ENCODE measurements around the gene KIAA0232. TPM values are rescaled to one million over a fixed set of nuclear protein-coding genes. Genes with fewer than 3 reads are reported as not detected.

The KIAA0232 gene, protein sequence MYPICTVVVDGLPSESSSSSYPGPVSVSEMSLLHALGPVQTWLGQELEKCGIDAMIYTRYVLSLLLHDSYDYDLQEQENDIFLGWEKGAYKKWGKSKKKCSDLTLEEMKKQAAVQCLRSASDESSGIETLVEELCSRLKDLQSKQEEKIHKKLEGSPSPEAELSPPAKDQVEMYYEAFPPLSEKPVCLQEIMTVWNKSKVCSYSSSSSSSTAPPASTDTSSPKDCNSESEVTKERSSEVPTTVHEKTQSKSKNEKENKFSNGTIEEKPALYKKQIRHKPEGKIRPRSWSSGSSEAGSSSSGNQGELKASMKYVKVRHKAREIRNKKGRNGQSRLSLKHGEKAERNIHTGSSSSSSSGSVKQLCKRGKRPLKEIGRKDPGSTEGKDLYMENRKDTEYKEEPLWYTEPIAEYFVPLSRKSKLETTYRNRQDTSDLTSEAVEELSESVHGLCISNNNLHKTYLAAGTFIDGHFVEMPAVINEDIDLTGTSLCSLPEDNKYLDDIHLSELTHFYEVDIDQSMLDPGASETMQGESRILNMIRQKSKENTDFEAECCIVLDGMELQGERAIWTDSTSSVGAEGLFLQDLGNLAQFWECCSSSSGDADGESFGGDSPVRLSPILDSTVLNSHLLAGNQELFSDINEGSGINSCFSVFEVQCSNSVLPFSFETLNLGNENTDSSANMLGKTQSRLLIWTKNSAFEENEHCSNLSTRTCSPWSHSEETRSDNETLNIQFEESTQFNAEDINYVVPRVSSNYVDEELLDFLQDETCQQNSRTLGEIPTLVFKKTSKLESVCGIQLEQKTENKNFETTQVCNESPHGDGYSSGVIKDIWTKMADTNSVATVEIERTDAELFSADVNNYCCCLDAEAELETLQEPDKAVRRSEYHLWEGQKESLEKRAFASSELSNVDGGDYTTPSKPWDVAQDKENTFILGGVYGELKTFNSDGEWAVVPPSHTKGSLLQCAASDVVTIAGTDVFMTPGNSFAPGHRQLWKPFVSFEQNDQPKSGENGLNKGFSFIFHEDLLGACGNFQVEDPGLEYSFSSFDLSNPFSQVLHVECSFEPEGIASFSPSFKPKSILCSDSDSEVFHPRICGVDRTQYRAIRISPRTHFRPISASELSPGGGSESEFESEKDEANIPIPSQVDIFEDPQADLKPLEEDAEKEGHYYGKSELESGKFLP (N-terminal part only)
- 6.2 and 33.7 TPM in 2 replicates for total RNA-seq (2014; rRNA removed; shearing (Covaris generic); ENCODE audit: low replicate concordance)

GRCh38 chr4:6782147-6782845 lies at the start of gene KIAA0232:
Gene KIAA0232 (plus strand): TSS chr4:6782727. CDS start chr4:6824454, 41,727 bp downstream.
- peak; percentile 84 for DNase-seq (ENCODE audit: low read depth)
- in situ Hi-C loops (cut with HindIII; ENCODE audit: low pct_unique_long_range_greater_than_20kb, low sequenced_read_pairs) = no loop called here

DNA sequence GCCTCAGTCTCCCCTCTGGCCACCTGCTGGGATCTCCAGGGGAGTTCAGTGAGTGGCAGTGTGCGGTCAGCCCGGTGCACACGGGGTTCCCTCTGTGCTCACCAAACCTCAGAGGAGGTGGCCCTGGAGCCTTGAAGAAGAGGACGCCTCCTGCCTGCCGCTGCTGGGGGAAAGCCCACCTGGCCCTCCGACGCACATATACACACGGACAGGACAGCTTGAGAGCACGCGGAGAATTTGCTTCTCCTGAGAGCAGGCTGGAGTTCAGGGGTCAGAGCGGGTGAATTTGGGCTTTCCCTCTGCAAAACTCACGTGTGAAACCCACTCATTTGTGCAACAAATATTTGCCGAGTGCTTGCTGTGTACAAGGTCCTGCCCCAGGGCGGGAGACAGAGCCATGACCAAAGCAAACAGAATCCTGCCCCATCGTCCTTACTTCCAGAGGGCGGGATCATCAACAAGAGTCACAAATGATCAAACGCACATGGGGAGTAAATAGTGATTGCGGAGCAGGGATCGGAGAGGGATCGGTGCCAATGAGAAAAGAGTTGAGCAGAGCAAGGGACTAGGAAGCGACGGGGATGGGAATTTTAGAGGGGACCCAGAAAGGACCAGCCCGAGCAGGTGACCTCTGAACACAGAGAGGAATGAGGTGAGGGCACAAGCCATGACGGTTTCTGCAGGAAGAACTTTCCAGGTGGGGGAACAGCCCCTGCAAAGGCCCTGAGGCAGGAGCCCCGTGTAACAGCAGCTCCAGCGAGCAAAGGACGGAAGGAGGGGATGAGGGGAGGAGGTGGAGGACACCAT lies 49.0 kb upstream of the KIAA0232 start:
- in situ Hi-C loops (cut with HindIII; ENCODE audit: low pct_unique_long_range_greater_than_20kb, low sequenced_read_pairs) = no loop called here
- DNase-seq (ENCODE audit: low read depth) = no peak

- in situ Hi-C loops (cut with HindIII; ENCODE audit: low pct_unique_long_range_greater_than_20kb, low sequenced_read_pairs) = no loop called here
Observed at GRCh38 chr4:6734165-6734786, 48.3 kb upstream of the KIAA0232 start.

GRCh38 chr4:6739920-6740319 lies 42.6 kb upstream of the KIAA0232 start:
- DNase-seq (ENCODE audit: low read depth) = no peak
- in situ Hi-C loops (cut with HindIII; ENCODE audit: low pct_unique_long_range_greater_than_20kb, low sequenced_read_pairs) = no loop called here

More at GRCh38 chr4:6734165-6734786, 48.3 kb upstream of the KIAA0232 start:
- DNase-seq (ENCODE audit: low read depth) = no peak

DNA sequence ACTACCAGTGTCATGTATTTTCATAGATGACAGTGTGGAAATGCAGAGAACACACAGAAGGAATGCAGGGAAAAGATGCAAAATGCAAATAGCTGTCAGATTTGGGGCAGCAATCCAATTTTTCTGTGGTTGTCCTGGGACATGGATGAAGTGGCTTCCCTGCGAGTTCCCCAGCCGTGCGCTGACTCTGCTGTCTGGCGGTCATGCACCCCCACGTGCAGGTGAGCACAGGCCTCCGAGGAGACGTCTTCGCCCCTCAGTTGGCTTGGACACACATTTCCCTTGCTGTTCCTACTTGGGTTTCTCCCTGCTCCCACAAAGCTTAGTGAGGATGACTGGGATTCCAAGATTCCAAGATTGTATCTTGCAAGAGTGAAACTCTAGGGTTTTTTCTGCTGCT lies 42.2 kb upstream of the KIAA0232 start:
- in situ Hi-C loops (cut with HindIII; ENCODE audit: low pct_unique_long_range_greater_than_20kb, low sequenced_read_pairs) = no loop called here
- DNase-seq (ENCODE audit: low read depth) = no peak

DNA sequence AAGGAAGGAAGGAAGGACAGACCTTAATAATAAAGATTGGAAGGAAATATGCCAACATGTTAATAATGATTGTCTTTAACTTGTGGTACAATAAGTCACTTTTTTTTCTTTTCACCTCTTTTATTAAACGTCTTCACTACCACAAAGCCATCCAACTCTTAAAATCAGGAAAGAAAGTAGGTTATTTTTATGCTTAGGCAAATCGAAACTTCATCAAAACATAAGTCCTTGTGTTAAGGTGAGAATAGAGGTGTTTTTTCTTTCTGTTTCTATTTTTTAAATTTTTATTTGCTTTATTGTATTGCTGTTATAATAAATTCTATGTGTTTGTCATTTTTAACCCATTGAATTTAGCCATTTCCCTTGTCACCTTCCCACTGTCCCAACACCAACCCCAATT lies 40.0 kb upstream of the KIAA0232 start:
- no peak for DNase-seq (ENCODE audit: low read depth)
- in situ Hi-C loops (cut with HindIII; ENCODE audit: low pct_unique_long_range_greater_than_20kb, low sequenced_read_pairs) = no loop called here

- in situ Hi-C loops (cut with HindIII; ENCODE audit: low pct_unique_long_range_greater_than_20kb, low sequenced_read_pairs) = no loop called here
- DNase-seq (ENCODE audit: low read depth) = no peak
Observed at GRCh38 chr4:6742989-6743388, 39.5 kb upstream of the KIAA0232 start.

DNA sequence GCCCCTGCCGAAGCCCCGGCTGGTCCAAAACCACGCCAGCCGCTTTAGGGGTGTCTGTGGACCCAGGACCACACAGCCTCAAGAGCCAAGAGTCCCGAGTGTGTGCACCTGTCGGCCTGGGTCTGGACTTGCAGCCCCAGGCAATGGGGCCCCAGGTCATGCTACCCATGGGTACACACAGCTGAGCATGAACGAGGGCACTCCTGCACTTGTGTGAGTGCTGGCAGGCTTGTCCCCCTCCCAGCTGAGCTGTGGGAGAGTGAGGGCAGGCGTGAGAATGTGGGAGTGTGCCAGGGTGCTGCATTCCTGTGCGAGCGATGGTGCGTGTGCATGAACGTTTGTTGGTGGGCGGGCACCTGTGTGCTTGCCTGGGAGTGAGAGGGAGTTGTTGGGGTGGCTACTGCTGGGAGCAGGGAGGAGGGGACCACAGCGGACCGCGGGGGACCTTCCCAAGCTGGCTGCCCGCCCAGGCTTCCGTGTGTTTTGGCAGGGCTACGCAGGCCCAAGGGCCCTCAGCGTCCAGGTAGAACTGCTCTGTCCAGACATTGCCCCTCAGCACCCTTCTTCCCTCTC lies 35.7 kb upstream of the KIAA0232 start:
- in situ Hi-C loops (cut with HindIII; ENCODE audit: low pct_unique_long_range_greater_than_20kb, low sequenced_read_pairs) = no loop called here
- peak; percentile 86 for DNase-seq (ENCODE audit: low read depth)

GRCh38 chr4:6747294-6748051 lies 35.1 kb upstream of the KIAA0232 start:
- in situ Hi-C loops (cut with HindIII; ENCODE audit: low pct_unique_long_range_greater_than_20kb, low sequenced_read_pairs) = no loop called here
- peak; percentile 81 for DNase-seq (ENCODE audit: low read depth)

DNA sequence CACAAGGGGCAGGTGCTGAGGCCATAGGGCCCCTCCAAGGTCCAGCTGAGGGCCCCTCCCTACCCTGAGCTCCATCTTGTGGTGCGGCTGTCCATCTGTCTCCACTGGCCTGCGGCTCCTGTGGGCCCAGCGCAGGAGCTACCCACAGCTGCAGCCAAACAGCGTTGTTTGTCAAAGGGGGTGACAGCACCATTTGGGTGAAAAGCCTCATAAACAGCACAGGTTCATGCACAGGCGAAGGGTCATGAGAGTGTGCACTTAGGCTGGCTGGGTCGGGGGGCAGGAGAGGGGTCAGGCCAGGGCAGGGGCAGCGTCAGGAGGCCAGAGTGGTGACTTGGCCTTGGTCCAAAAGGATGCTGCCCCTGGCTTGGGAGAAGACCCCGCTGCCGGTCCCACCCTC lies 34.2 kb upstream of the KIAA0232 start:
- no peak for DNase-seq (ENCODE audit: low read depth)
- in situ Hi-C loops (cut with HindIII; ENCODE audit: low pct_unique_long_range_greater_than_20kb, low sequenced_read_pairs) = no loop called here

GRCh38 chr4:6749340-6750171 lies 33.0 kb upstream of the KIAA0232 start:
- in situ Hi-C loops (cut with HindIII; ENCODE audit: low pct_unique_long_range_greater_than_20kb, low sequenced_read_pairs) = no loop called here
- DNase-seq (ENCODE audit: low read depth) = peak; percentile 89

GRCh38 chr4:6750286-6751221 lies 32.0 kb upstream of the KIAA0232 start:
- DNase-seq (ENCODE audit: low read depth) = no peak
- in situ Hi-C loops (cut with HindIII; ENCODE audit: low pct_unique_long_range_greater_than_20kb, low sequenced_read_pairs) = no loop called here

DNA sequence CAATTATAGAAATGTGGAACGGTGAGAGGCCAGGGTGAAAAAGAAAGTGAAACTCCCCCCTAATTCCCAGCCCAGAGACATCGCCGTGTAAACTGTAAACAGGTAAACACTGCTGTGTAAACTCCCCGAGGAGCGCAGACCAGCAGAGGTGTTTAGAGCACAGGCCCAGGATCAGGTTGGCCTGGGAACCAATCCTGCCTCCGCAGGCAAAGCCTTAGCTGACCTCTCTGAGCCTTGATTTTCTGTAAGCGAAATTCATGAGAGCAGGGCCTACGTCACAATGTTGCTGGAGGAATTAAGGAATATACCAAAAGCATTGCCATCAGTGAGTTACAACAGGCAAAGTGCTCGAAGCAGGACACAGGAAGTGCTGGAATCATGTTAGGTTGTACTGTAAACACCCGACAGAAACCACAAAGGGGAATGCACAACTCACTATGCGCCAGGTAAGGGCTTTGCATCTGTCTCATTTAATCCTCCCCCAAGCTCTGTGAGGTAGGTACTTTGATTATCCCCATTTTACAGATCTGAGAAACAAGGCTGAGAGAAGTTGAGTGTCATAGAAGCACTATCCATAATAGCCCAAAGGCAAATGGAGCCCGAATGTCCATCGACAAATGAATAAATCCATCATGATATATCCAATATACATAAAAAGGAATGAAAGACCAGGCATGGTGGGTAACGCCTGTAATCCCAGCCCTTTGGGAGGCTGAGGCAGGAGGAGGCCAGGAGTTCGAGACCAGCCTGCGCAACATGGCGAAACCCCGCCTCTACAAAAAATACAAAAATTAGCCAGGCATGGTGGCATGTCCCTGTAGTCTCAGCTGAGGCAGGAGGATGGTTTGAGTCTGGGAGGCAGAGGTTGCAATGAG lies 30.7 kb upstream of the KIAA0232 start:
- DNase-seq (ENCODE audit: low read depth) = no peak
- in situ Hi-C loops (cut with HindIII; ENCODE audit: low pct_unique_long_range_greater_than_20kb, low sequenced_read_pairs) = no loop called here
